ENCODE results near the gene GRAMD1A. TPM values are rescaled to one million over a fixed set of nuclear protein-coding genes. Genes with fewer than 3 reads are reported as not detected.
A peak's percentile ranks its signal among the peaks of the same experiment; 100 is the strongest.

The GRAMD1A gene
- total and polyA plus RNA-seq, 9 of the 15 experiments (the other 6 are each of a cell fraction or from before 2014, with no cell fraction given) = 1.4 to 63.8 (median 38.5) TPM

DNA sequence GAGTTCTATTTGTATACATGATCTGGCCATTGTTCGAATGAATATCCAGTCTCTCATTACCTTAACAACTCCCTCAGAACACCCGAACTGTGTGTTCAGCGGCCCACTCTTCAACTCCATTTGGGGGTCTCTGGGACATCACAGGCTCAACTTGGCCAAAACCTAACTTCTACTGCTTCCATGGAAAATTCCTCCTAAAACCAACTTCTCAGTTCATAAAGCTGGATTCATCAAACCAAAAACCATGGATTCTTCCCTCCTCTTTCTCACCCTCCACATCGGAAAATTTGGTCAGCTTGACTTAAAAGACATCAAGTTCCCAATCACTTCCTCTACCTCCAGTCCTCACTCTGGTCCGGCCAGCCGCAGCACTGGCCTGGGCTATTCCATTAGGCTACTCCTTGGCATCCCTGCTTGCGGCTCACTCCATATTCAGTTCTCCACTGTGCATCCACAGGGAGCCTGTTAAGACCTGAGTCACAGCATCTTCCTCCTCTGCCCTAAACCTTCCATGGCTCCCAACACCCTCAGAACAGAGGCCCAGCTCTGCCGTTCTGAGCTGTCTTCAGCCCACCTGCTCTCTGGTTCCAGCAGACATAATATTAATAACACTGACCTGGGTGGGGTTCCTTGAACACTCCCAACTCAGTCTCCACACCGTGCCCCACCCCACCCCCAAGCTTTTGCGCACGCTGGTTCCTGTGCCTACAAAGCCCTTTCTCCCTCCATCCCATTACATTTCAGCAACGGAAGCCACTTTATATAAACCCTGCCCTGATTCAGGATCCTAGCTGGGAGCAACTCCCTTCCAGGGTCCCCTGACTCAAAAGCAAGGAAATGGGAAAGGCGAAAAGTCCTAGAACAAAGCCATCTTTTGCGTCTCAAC, 37.2 kb upstream of the GRAMD1A start (continued):
- TF ChIP-seq TARDBP (IDR thresholded peaks at IDR 0.05) (no peak), FOXK1 (CRISPR knock-in tag; IDR thresholded peaks at IDR 0.05; ENCODE audit: borderline replicate concordance) (no peak), USF2 (CRISPR knock-in tag; IDR thresholded peaks at IDR 0.05) (0 out of 2 replicates have a peak, but pooled peaks have one; percentile 6), ETV1 (tag; conservative IDR thresholded peaks at IDR 0.05; ENCODE audit: low read depth) (no peak), SMARCE1 (IDR thresholded peaks at IDR 0.05) (no peak; the same call in 1 of the 2 replicates), SNIP1 (IDR thresholded peaks at IDR 0.05; ENCODE audit: low read depth) (no peak), GABPA (tag; conservative IDR thresholded peaks at IDR 0.05; ENCODE audit: low read depth) (no peak; the same call in none of the 2 replicates), SIN3A (IDR thresholded peaks at IDR 0.05; ENCODE audit: borderline replicate concordance in 2 of 2, control insufficient read depth in 1 of 2, low read depth in 2 of 2, low read length in 2 of 2) (0 out of 4 replicates have a peak, but pooled peaks of 1 of the 2 experiments have one; percentile 31), ZNF551 (CRISPR knock-in tag; IDR thresholded peaks at IDR 0.05) (no peak), ZBTB34 (CRISPR knock-in tag; IDR thresholded peaks at IDR 0.05) (no peak), ELF4 (CRISPR knock-in tag; IDR thresholded peaks at IDR 0.05) (no peak), BACH1 (tag; IDR thresholded peaks at IDR 0.05) (no peak), SMAD2 (IDR thresholded peaks at IDR 0.05; ENCODE audit: low read depth, low read length) (no peak), RAD51 (IDR thresholded peaks at IDR 0.05; ENCODE audit: borderline replicate concordance, low read depth) (no peak), XRCC5 (IDR thresholded peaks at IDR 0.05; ENCODE audit: low read depth, low read length) (0 out of 2 replicates have a peak, but pooled peaks have one; percentile 10), FOXM1 (IDR thresholded peaks at IDR 0.05; ENCODE audit: low read depth) (no peak), FOXM1 (CRISPR knock-in tag; IDR thresholded peaks at IDR 0.05; ENCODE audit: low read depth) (no peak), MCM2 (IDR thresholded peaks at IDR 0.05; ENCODE audit: low read depth) (no peak), MCM7 (IDR thresholded peaks at IDR 0.05) (no peak), ZFX (CRISPR knock-in tag; IDR thresholded peaks at IDR 0.05) (no peak)
- TF ChIP-seq, protein P1, sequence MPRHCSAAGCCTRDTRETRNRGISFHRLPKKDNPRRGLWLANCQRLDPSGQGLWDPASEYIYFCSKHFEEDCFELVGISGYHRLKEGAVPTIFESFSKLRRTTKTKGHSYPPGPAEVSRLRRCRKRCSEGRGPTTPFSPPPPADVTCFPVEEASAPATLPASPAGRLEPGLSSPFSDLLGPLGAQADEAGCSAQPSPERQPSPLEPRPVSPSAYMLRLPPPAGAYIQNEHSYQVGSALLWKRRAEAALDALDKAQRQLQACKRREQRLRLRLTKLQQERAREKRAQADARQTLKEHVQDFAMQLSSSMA (CRISPR knock-in tag; IDR thresholded peaks at IDR 0.05) = no peak
- TF ChIP-seq, protein P2, sequence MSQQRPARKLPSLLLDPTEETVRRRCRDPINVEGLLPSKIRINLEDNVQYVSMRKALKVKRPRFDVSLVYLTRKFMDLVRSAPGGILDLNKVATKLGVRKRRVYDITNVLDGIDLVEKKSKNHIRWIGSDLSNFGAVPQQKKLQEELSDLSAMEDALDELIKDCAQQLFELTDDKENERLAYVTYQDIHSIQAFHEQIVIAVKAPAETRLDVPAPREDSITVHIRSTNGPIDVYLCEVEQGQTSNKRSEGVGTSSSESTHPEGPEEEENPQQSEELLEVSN (IDR thresholded peaks at IDR 0.05; ENCODE audit: borderline replicate concordance in 1 of 2, extremely low read depth in 1 of 2, insufficient read depth in 1 of 2, insufficient read length in 1 of 2, low read depth in 1 of 2, low read length in 1 of 2, poor library complexity in 1 of 2, severe bottlenecking in 1 of 2) = no peak
- TF ChIP-seq, protein P3, sequence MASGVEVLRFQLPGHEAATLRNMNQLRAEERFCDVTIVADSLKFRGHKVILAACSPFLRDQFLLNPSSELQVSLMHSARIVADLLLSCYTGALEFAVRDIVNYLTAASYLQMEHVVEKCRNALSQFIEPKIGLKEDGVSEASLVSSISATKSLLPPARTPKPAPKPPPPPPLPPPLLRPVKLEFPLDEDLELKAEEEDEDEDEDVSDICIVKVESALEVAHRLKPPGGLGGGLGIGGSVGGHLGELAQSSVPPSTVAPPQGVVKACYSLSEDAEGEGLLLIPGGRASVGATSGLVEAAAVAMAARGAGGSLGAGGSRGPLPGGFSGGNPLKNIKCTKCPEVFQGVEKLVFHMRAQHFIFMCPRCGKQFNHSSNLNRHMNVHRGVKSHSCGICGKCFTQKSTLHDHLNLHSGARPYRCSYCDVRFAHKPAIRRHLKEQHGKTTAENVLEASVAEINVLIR (CRISPR knock-in tag; IDR thresholded peaks at IDR 0.05) = no peak
